Measurements from ENCODE around the gene LZTFL1.

The LZTFL1 gene

DNA sequence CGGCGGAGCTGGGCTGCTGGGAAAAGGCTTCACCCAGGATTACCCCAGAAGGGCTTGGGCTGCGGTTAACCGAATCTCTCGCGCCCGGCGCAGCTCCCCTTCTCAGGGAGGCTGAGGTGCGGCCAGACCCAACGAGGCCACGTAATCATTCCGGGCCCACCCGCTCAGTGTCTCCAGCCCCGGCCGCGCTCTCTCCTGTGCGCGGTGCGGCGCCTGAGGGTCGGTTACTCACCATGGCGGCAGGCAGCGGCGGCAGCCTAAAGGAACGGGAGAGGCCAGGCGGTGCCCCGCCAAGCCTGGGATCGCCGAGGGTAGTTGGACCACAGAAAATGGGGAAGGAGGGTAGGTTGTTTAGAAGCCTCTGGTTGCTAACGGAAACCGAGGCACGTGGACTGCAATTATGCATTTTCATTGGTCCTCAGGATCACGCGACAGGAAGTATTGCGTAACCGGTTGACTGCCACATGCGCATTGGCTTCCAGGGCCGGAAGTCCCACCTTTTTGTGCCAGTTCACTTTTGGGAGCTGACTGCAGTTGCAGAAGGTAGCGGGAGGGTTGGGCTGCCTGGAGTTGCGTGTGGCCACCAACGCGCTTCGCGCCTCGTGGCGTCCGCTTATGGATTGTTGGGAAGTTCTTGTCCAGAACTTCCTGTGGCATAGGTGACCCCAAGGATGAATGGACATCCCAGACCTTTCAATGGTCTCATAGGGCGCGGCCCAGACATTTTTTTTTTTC lies at the start of gene LZTFL1:
LZTFL1 (minus strand) TSS at position 363 of the 735 bp plus-strand sequence; CDS start at position 235, 128 bp downstream.
- Mint-ChIP-seq H3K27me3 (no peaks in the 10 kb centered on the region), H3K36me3 (ENCODE audit: low read depth) (peaks cover 7% of the 10 kb centered on the region), H3K9me3 (peaks cover 3% of the 10 kb centered on the region), H3K27ac (peak within 1 kb of the TSS; percentile 93), H3K4me3 (peak within 1 kb of the TSS; percentile 89), H3K4me1 (ENCODE audit: low read depth) (peaks cover 20% of the 10 kb centered on the region)
- DNase-seq: peak; percentile 89

- DNase-seq: no peak
- H3K4me1 Mint-ChIP-seq (ENCODE audit: low read depth): peaks cover 54% of the 10 kb centered on the region
- H3K4me3 Mint-ChIP-seq: peak overlapping the region; percentile 64
- H3K36me3 Mint-ChIP-seq (ENCODE audit: low read depth): no peaks in the 10 kb centered on the region
- no peaks in the 10 kb centered on the region for H3K9me3 Mint-ChIP-seq
- peaks cover 61% of the 10 kb centered on the region for H3K27me3 Mint-ChIP-seq
- no peak overlapping the region for H3K27ac Mint-ChIP-seq
Observed at GRCh38 chr3:45890405-45890804, 48.5 kb upstream of the LZTFL1 start.

DNA sequence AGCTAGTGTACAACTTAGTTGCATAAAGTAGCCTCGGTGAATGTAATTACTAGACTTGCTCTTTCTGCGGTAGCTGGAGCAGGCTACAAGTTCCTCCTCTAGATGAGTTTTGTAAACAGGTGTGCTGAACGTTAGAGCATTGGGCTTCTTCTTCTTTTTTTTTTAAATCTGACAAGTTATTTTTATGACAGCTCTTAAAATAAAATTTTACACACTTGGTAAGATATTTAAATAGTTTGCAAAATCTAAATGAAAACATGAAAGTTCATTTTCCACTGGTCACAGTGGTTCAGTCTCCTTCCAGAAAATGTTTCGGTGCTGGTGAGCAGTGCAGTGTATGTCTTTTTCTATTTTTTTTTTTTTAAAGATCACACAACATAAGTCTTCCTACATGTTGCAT lies 47.4 kb upstream of the LZTFL1 start:
- H3K4me3 Mint-ChIP-seq: no peak overlapping the region
- H3K9me3 Mint-ChIP-seq: no peaks in the 10 kb centered on the region
- H3K27me3 Mint-ChIP-seq: peaks cover 61% of the 10 kb centered on the region
- H3K36me3 Mint-ChIP-seq (ENCODE audit: low read depth): no peaks in the 10 kb centered on the region
- no peak overlapping the region for H3K27ac Mint-ChIP-seq
- H3K4me1 Mint-ChIP-seq (ENCODE audit: low read depth): peaks cover 61% of the 10 kb centered on the region
- DNase-seq: no peak

- Mint-ChIP-seq H3K27ac (peak overlapping the region; percentile 19), H3K27me3 (peaks cover 61% of the 10 kb centered on the region), H3K9me3 (no peaks in the 10 kb centered on the region), H3K4me3 (no peak overlapping the region), H3K36me3 (ENCODE audit: low read depth) (no peaks in the 10 kb centered on the region), H3K4me1 (ENCODE audit: low read depth) (peaks cover 50% of the 10 kb centered on the region)
- DNase-seq: no peak
Observed at GRCh38 chr3:45887759-45888511, 46.0 kb upstream of the LZTFL1 start.

DNA sequence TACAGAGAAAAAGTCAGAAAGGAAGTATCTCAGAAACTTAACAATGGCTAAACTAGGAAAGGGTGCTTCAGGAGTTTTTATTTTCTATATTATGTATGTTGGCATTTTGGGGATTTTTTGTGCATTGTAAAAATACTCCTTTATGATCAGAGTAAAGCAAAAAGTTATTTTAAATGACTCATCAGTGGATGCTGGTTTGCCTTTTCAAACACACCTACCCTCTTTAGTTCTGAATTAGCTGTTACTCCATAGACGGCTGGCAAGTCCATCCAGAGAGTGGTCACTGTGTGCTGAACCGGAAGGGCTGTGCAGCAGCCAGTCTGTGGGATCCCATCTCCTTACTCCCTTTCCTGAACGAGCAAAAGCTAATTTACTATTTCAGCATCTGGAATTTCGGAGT lies 45.4 kb upstream of the LZTFL1 start:
- H3K27me3 Mint-ChIP-seq: peaks cover 56% of the 10 kb centered on the region
- H3K9me3 Mint-ChIP-seq: no peaks in the 10 kb centered on the region
- peaks cover 46% of the 10 kb centered on the region for H3K4me1 Mint-ChIP-seq (ENCODE audit: low read depth)
- no peak overlapping the region for H3K27ac Mint-ChIP-seq
- H3K4me3 Mint-ChIP-seq: no peak overlapping the region
- DNase-seq: no peak
- H3K36me3 Mint-ChIP-seq (ENCODE audit: low read depth): no peaks in the 10 kb centered on the region

GRCh38 chr3:45885979-45886705 lies 44.2 kb upstream of the LZTFL1 start, which contains the start of gene CCR9:
Gene CCR9, plus strand, starts transcription at chr3:45886543. Its CDS starts 8,391 bp downstream, at chr3:45894934.
- Mint-ChIP-seq H3K27me3 (peaks cover 49% of the 10 kb centered on the region), H3K9me3 (no peaks in the 10 kb centered on the region), H3K36me3 (ENCODE audit: low read depth) (no peaks in the 10 kb centered on the region), H3K4me1 (ENCODE audit: low read depth) (peaks cover 51% of the 10 kb centered on the region), H3K4me3 (no peak within 1 kb of the TSS), H3K27ac (no peak within 1 kb of the TSS)
- DNase-seq: no peak

GRCh38 chr3:45884368-45885201 lies 42.7 kb upstream of the LZTFL1 start:
- Mint-ChIP-seq H3K27me3 (peaks cover 37% of the 10 kb centered on the region), H3K27ac (no peak overlapping the region), H3K4me1 (ENCODE audit: low read depth) (peaks cover 53% of the 10 kb centered on the region), H3K36me3 (ENCODE audit: low read depth) (no peaks in the 10 kb centered on the region), H3K4me3 (no peak overlapping the region), H3K9me3 (no peaks in the 10 kb centered on the region)
- DNase-seq: no peak

- Mint-ChIP-seq H3K27ac (peak overlapping the region; percentile 18), H3K9me3 (no peaks in the 10 kb centered on the region), H3K4me3 (no peak overlapping the region), H3K4me1 (ENCODE audit: low read depth) (peaks cover 40% of the 10 kb centered on the region), H3K27me3 (peaks cover 50% of the 10 kb centered on the region), H3K36me3 (ENCODE audit: low read depth) (no peaks in the 10 kb centered on the region)
- peak; percentile 49 for DNase-seq
Observed at GRCh38 chr3:45881078-45882022, 39.4 kb upstream of the LZTFL1 start.

GRCh38 chr3:45880725-45881077 lies 38.8 kb upstream of the LZTFL1 start:
- Mint-ChIP-seq H3K36me3 (ENCODE audit: low read depth) (no peaks in the 10 kb centered on the region), H3K27me3 (peaks cover 48% of the 10 kb centered on the region), H3K9me3 (no peaks in the 10 kb centered on the region), H3K27ac (no peak overlapping the region), H3K4me1 (ENCODE audit: low read depth) (peaks cover 36% of the 10 kb centered on the region), H3K4me3 (no peak overlapping the region)
- DNase-seq: no peak

GRCh38 chr3:45878124-45878523 lies 36.2 kb upstream of the LZTFL1 start:
- no peak for DNase-seq
- Mint-ChIP-seq H3K9me3 (no peaks in the 10 kb centered on the region), H3K36me3 (ENCODE audit: low read depth) (no peaks in the 10 kb centered on the region), H3K4me3 (no peak overlapping the region), H3K27ac (no peak overlapping the region), H3K4me1 (ENCODE audit: low read depth) (peaks cover 29% of the 10 kb centered on the region), H3K27me3 (peaks cover 46% of the 10 kb centered on the region)

- Mint-ChIP-seq H3K4me1 (ENCODE audit: low read depth) (peaks cover 32% of the 10 kb centered on the region), H3K9me3 (no peaks in the 10 kb centered on the region), H3K27me3 (peaks cover 63% of the 10 kb centered on the region), H3K4me3 (no peak overlapping the region), H3K36me3 (ENCODE audit: low read depth) (no peaks in the 10 kb centered on the region), H3K27ac (no peak overlapping the region)
- DNase-seq: no peak
Observed at GRCh38 chr3:45874677-45875346, 32.9 kb upstream of the LZTFL1 start.

DNA sequence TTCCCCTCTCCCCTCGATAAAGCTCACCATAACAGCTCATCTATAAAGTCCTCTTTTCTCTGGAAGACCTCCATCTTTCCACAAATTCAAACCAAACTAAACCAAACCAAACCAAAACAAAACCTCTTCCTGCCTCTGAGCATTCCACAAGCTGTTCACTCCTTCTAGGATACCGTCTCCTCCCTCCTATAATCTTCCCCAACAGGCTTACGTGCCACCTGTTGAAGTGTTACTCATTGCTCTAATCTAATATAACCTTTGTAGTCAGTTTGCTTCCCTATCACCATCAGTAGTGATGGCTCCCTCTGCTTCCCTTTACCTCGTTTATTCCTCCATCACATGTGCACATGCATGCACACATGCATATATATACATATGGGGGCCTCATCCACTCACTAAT lies 31.7 kb upstream of the LZTFL1 start:
- peaks cover 37% of the 10 kb centered on the region for H3K4me1 Mint-ChIP-seq (ENCODE audit: low read depth)
- no peaks in the 10 kb centered on the region for H3K9me3 Mint-ChIP-seq
- no peak for DNase-seq
- H3K36me3 Mint-ChIP-seq (ENCODE audit: low read depth): no peaks in the 10 kb centered on the region
- no peak overlapping the region for H3K27ac Mint-ChIP-seq
- peaks cover 66% of the 10 kb centered on the region for H3K27me3 Mint-ChIP-seq
- no peak overlapping the region for H3K4me3 Mint-ChIP-seq

DNA sequence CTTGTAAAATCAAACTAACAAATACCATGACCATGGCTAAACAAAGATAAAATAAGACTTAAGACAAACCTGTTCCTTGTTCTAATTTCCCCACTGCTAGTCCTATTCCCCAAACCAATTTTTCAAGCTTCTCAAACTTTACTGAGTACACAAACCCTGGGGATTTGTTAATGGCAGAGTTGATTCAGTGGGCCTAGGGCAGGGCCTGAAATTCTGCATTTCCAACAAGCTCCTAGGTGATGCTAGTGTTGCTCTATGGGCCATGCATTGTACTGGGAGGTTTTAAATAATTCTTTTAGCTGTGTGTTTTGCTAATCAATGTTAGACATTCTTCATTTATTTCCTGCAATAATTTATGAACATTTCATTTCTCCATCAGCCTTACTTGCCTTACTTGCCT lies 31.1 kb upstream of the LZTFL1 start:
- DNase-seq: no peak
- Mint-ChIP-seq H3K4me3 (no peak overlapping the region), H3K27me3 (peaks cover 68% of the 10 kb centered on the region), H3K4me1 (ENCODE audit: low read depth) (peaks cover 39% of the 10 kb centered on the region), H3K27ac (no peak overlapping the region), H3K36me3 (ENCODE audit: low read depth) (no peaks in the 10 kb centered on the region), H3K9me3 (no peaks in the 10 kb centered on the region)
